CD4-positive, alpha-beta memory T cell (primary cell): ENCODE results near the gene TAF8. TPM values are rescaled to one million over a fixed set of nuclear protein-coding genes. Genes with fewer than 3 reads are reported as not detected.

Experiments
- CTCF ChIA-PET: fragments of 350-600 bp; sonication (Branson Sonifier 250); formaldehyde crosslinking; loops from one replicate; lab custom pipeline; 2021; ENCODE audit warnings: inconsistent platforms; ENCODE audit not compliant: partially characterized antibody; lab: Charles Lee
- POLR2A ChIA-PET: fragments of 350-600 bp; sonication (Branson Sonifier 250); formaldehyde crosslinking; loops from one replicate; lab custom pipeline; 2021; ENCODE audit not compliant: partially characterized antibody; lab: Charles Lee
- DNase-seq, 5 donors: peaks; one replicate each; pipeline versions ENCODE4 v3.0.0 to v3.0.0-alpha.2; 2020 to 2022; ENCODE audit warnings: mixed read lengths in 1 of 5
- H3K27ac ChIP-seq: one replicate; pipeline ENCODE4 v1.7.0; 2013; ENCODE audit warnings: low read depth, low read length
- H3K27me3 ChIP-seq: 2 replicates; pipeline ENCODE4 v1.7.0; 2013; ENCODE audit warnings: mild to moderate bottlenecking, low read length, moderate library complexity; ENCODE audit not compliant: insufficient read depth
- H3K36me3 ChIP-seq: 2 replicates; pipeline ENCODE4 v1.7.0; 2013; ENCODE audit warnings: mild to moderate bottlenecking, low read length, moderate library complexity; ENCODE audit not compliant: insufficient read depth
- H3K4me1 ChIP-seq: 2 replicates; pipeline ENCODE4 v1.7.0; 2013; ENCODE audit warnings: mild to moderate bottlenecking, low read length, moderate library complexity; ENCODE audit not compliant: insufficient read depth
- H3K4me3 ChIP-seq, 2 donors: one replicate each; pipeline ENCODE4 v1.7.0; 2013; ENCODE audit warnings: low read length in 2 of 2, mild to moderate bottlenecking in 1 of 2
- H3K9me3 ChIP-seq, 2 donors: one replicate each; pipeline ENCODE4 v1.7.0; 2013; ENCODE audit warnings: low read length in 2 of 2, control low read depth in 1 of 2; ENCODE audit not compliant: control insufficient read depth in 1 of 2
- H3K27ac Mint-ChIP-seq, 7 donors: one replicate each; pipeline ENCODE4 v1.8.0; 2020 to 2021; ENCODE audit warnings: mixed read lengths in 7 of 7, mild to moderate bottlenecking in 6 of 7, inconsistent platforms in 3 of 7, moderate library complexity in 3 of 7
- H3K27me3 Mint-ChIP-seq, 2 donors: one replicate each; pipeline ENCODE4 v1.8.0; 2020 to 2021; ENCODE audit warnings: mixed read lengths in 2 of 2
- H3K36me3 Mint-ChIP-seq, 2 donors: one replicate each; pipeline ENCODE4 v1.8.0; 2020 to 2021; ENCODE audit warnings: mixed read lengths in 2 of 2, inconsistent platforms in 1 of 2, mild to moderate bottlenecking in 1 of 2
- H3K4me1 Mint-ChIP-seq, 4 donors: one replicate each; pipeline ENCODE4 v1.8.0; 2020 to 2021; ENCODE audit warnings: mixed read lengths in 4 of 4, mild to moderate bottlenecking in 1 of 4
- H3K4me3 Mint-ChIP-seq, 8 donors: one replicate each; pipeline ENCODE4 v1.8.0; 2020 to 2021; ENCODE audit warnings: mixed read lengths in 8 of 8, mild to moderate bottlenecking in 7 of 8, moderate library complexity in 6 of 8, inconsistent platforms in 3 of 8
- H3K9me3 Mint-ChIP-seq, 8 donors: one replicate each; pipeline ENCODE4 v1.8.0; 2020 to 2021; ENCODE audit warnings: mixed read lengths in 8 of 8, mild to moderate bottlenecking in 5 of 8, inconsistent platforms in 3 of 8, moderate library complexity in 1 of 8
- intact Hi-C: fragments of 100-400 bp; cut with micrococcal nuclease; formaldehyde crosslinking; loops from one replicate; pipeline ENCODE4 v1.15.1; 2023
- polyA plus RNA-seq, 2 donors: library from polyadenylated mRNA; unstranded; fragments of 300-500 nt; fragmentation: Illumina TruSeq; gene quantifications; one replicate each; pipeline ENCODE4 v1.2.3, GENCODE V29; 2021
- total RNA-seq, 2 experiments: library from RNA; stranded (reverse); gene quantifications; one replicate each; pipeline ENCODE4 v1.2.3, GENCODE V29; 2021

TAF8 gene
- total and polyA plus RNA-seq, 4 experiments from 2014 or later, result 10.3 to 40.9 (median 29.2) TPM

DNA sequence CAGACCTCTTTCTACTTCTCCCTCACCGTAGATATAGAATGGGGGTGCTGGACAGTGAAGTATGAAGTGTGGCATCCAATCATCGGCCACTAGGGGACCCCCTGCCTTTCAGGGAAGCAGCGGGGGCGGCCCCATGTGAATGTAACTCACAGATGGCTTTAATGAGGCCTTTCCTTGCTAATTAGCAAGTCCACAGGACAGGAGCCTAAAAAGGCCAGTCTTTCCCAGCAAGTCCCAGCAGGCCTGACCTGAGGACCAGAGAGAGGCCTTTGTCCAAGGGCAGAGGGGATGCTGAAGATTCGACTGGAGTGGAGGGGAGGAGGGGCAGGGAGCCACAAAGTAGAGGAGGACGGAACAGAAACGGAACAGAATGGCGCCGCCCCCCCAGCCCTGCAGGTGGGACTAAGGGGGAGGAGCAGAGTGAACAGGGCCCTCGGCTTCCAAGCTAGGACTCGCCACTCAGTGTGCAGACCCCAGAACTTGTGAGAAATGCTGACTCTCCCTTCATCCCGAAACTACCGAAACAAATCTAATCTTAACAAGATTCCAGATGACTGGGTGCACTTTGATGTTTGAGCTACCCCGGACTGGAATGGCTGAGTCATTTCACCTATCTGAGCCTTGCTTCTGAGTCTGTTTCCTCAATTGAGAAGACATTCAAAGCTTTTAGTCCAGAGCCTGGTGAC is 86.3 kb downstream of the TAF8 start:
- no peaks in the 10 kb centered on the region for H3K4me1 ChIP-seq
- no peak overlapping the region for H3K27ac ChIP-seq
- Mint-ChIP-seq H3K36me3 (no peaks in the 10 kb centered on the region), H3K4me1 (peaks cover 0 to 4% (median 2%) of the 10 kb centered on the region in 4 donors), H3K9me3 (no peaks in the 10 kb centered on the region), H3K27me3 (peaks cover 6 to 11% of the 10 kb centered on the region in 2 donors), H3K27ac (no peak overlapping the region), H3K4me3 (no peak overlapping the region)
- intact Hi-C loops, result no loop called here
- ChIA-PET POLR2A (no interaction called here), CTCF (interaction anchor here (1.0 kb wide), 1 partner anchor 32 kb away, joined by 3 read pairs; no protein-coding TSS in a partner anchor)
- DNase-seq, result no peak
- no peak overlapping the region for H3K4me3 ChIP-seq
- H3K9me3 ChIP-seq, result no peaks in the 10 kb centered on the region
- no peaks in the 10 kb centered on the region for H3K27me3 ChIP-seq
- H3K36me3 ChIP-seq, result no peaks in the 10 kb centered on the region

Other genes starting within 250 kb of the TAF8 start
- gene USP49, start 155.1 kb upstream of the TAF8 start, total RNA-seq, result 1 to 10 TPM; 1.8 to 2.4 TPM
- under 1 TPM; 0.18 to 0.37 TPM for gene USP49, start 155.1 kb upstream of the TAF8 start, polyA plus RNA-seq
- 10 to 100 TPM; 10.0 to 11.5 TPM for gene MED20, start 129.4 kb upstream of the TAF8 start, total RNA-seq
- gene MED20, start 129.4 kb upstream of the TAF8 start, polyA plus RNA-seq, result 1 to 10 TPM; 3.5 to 6.3 TPM
- 1 to 10 TPM; 7.1 to 9.2 TPM for gene BYSL, start 129.0 kb upstream of the TAF8 start, total RNA-seq
- gene BYSL, start 129.0 kb upstream of the TAF8 start, polyA plus RNA-seq, result 1 to 10 TPM; 3.1 to 5.2 TPM
- gene CCND3, start 108.7 kb upstream of the TAF8 start, total RNA-seq, result 100 to 1,000 TPM; 223 to 242 TPM
- 100 to 1,000 TPM; 532 to 555 TPM for gene CCND3, start 108.7 kb upstream of the TAF8 start, polyA plus RNA-seq
- gene C6orf132, start 92.1 kb downstream of the TAF8 start, total RNA-seq, result not detected
- gene C6orf132, start 92.1 kb downstream of the TAF8 start, polyA plus RNA-seq, result not detected
- not detected for gene GUCA1A, start 122.8 kb downstream of the TAF8 start, total RNA-seq
- gene GUCA1A, start 122.8 kb downstream of the TAF8 start, polyA plus RNA-seq, result not detected
- 1 to 10 TPM; 4.1 to 5.3 TPM for gene GUCA1B, start 144.4 kb downstream of the TAF8 start, total RNA-seq
- gene GUCA1B, start 144.4 kb downstream of the TAF8 start, polyA plus RNA-seq, result under 1 TPM in 1 of 2 donors, not detected in 1; 0.17 TPM
- 10 to 100 TPM; 22.6 to 25.1 TPM for gene MRPS10, start 167.3 kb downstream of the TAF8 start, total RNA-seq
- 10 to 100 TPM; 40.3 to 57.5 TPM for gene MRPS10, start 167.3 kb downstream of the TAF8 start, polyA plus RNA-seq